ENCODE measurements around the gene KRTAP3-3. TPM values are rescaled to one million over a fixed set of nuclear protein-coding genes. Genes with fewer than 3 reads are reported as not detected.

KRTAP3-3 gene
- total RNA-seq, 1 experiment from 2014 or later, result not detected

- H3K36me3 Mint-ChIP-seq (ENCODE audit: insufficient read depth in 1 of 3, low read depth in 3 of 3), result no peaks in the 10 kb centered on the region
- H3K79me2 ChIP-seq (ENCODE audit: insufficient read depth, low read length), result no peaks in the 10 kb centered on the region
- H3K9me3 ChIP-seq (ENCODE audit: control insufficient read depth, low read depth, low read length), result no peaks in the 10 kb centered on the region
- H3K23me2 ChIP-seq (ENCODE audit: insufficient read length, low read depth, low read length, poor library complexity, severe bottlenecking), result no peaks in the 10 kb centered on the region
- H3K14ac ChIP-seq (ENCODE audit: insufficient read depth, low read length), result no peak overlapping the region
- no peaks in the 10 kb centered on the region for H3K79me1 ChIP-seq (ENCODE audit: insufficient read depth, low read depth, low read length, poor library complexity, severe bottlenecking)
- peaks cover 0 to 9% of the 10 kb centered on the region in 2 experiments; a peak in 3 of 4 replicates for H3K4me1 Mint-ChIP-seq
- DNase-seq, result no peak
- peak overlapping the region in 1 of 3 experiments; percentile 68; a peak in 1 of 7 replicates for H3K27ac Mint-ChIP-seq
- no peak overlapping the region for H4K5ac ChIP-seq (ENCODE audit: insufficient read length, low read depth, low read length)
- H2AFZ ChIP-seq (ENCODE audit: low read length), result no peak overlapping the region
- no peak overlapping the region for H2BK120ac ChIP-seq (ENCODE audit: low read depth, low read length, poor library complexity, severe bottlenecking)
- H2BK12ac ChIP-seq (ENCODE audit: insufficient read length, low read depth, low read length), result no peak overlapping the region
- no peaks in the 10 kb centered on the region; the same call in 1 of the 2 replicates for H3K27me3 Mint-ChIP-seq (ENCODE audit: low read depth)
- no peak overlapping the region for H3K9ac ChIP-seq (ENCODE audit: extremely low read depth, insufficient read length, low read length)
- no peak overlapping the region for H3T11ph ChIP-seq (ENCODE audit: low read length)
- no peak overlapping the region for H2BK15ac ChIP-seq (ENCODE audit: low read depth, low read length)
- H3K4me1 ChIP-seq (ENCODE audit: insufficient read depth, low read length), result no peaks in the 10 kb centered on the region
- no peak overlapping the region for H3K23ac ChIP-seq (ENCODE audit: insufficient read length, low read depth, low read length)
- H4K20me1 ChIP-seq (ENCODE audit: control insufficient read depth, insufficient read depth, insufficient read length), result no peaks in the 10 kb centered on the region
- H3K27me3 ChIP-seq (ENCODE audit: insufficient read depth, low read length), result no peaks in the 10 kb centered on the region
- no peaks in the 10 kb centered on the region for H3K9me3 Mint-ChIP-seq
- H3K18ac ChIP-seq (ENCODE audit: insufficient read length, low read depth, low read length), result no peak overlapping the region
- H3K56ac ChIP-seq (ENCODE audit: insufficient read length, low read depth, low read length), result no peak overlapping the region
- H2AK5ac ChIP-seq (ENCODE audit: insufficient read length, low read length), result no peak overlapping the region
- no peak overlapping the region for H2BK20ac ChIP-seq (ENCODE audit: low read depth, low read length, poor library complexity, severe bottlenecking)
- no CpG with 5 or more reads among the region's 2 CpGs for WGBS (ENCODE audit: extremely low coverage, insufficient read length, low lambda C conversion rate)
- H3K27ac ChIP-seq (ENCODE audit: insufficient read length, low read depth, low read length), result no peak overlapping the region
- H4K91ac ChIP-seq (ENCODE audit: insufficient read length, low read depth, low read length), result no peak overlapping the region
- no peak overlapping the region for H3K4me3 Mint-ChIP-seq
- no peak overlapping the region for H4K8ac ChIP-seq (replicated peaks; ENCODE audit: insufficient read length, low read depth, low read length)
- no peak overlapping the region for H3K4ac ChIP-seq (ENCODE audit: low read depth, low read length)
- H2BK5ac ChIP-seq (ENCODE audit: insufficient read length, low read length), result no peak overlapping the region
- no peak overlapping the region for H3K4me2 ChIP-seq (ENCODE audit: insufficient read depth, insufficient read length, low read length)
- no peak for TF ChIP-seq CTCF (conservative IDR thresholded peaks at IDR 0.05)
Observed at GRCh38 chr17:40951011-40951622, 42.8 kb downstream of the KRTAP3-3 start.

All from H9 (cell line).